HCT116 (cell line): ENCODE results near the gene WNT5B. TPM values are rescaled to one million over a fixed set of nuclear protein-coding genes. Genes with fewer than 3 reads are reported as not detected.

Source experiments
- ATAC-seq: fragments of 200-7000 bp; cut with Tn5 transposase; 2 replicates; pipeline ENCODE4 v1.9.1; 2020; ENCODE audit warnings: mild to moderate bottlenecking, moderate library complexity
- BruUV-seq: library from RNA; stranded (reverse); fragments of 400-500 nt; replicated peaks from 2 replicates; lab custom pipeline; 2021; lab: Mats Ljungman, UMichigan
- CTCF ChIA-PET: fragments of 300-600 bp; sonication (Branson Sonifier 250); formaldehyde crosslinking; loops from one replicate; lab custom pipeline; 2021; ENCODE audit warnings: antibody characterized with exemption; lab: Charles Lee
- POLR2A ChIA-PET: fragments of 300-600, 350-600 bp; sonication (Branson Sonifier 250); formaldehyde crosslinking; loops from one replicate; lab custom pipeline; 2021; ENCODE audit warnings: antibody characterized with exemption; lab: Charles Lee
- RAD21 ChIA-PET, 2 experiments: fragments of 300-600 bp; sonication (Branson Sonifier 250); formaldehyde crosslinking; loops; one replicate each; lab custom pipeline; 2023; ENCODE audit warnings: low total read pairs in 2 of 2; ENCODE audit not compliant: uncharacterized antibody in 2 of 2, unreplicated experiment in 2 of 2, low non-redundant PET in 1 of 2; lab: Charles Lee
- DNase-seq: peaks from one replicate; pipeline ENCODE4 v3.0.0-alpha.2; 2010; ENCODE audit warnings: low read depth, low spot score
- H2AFZ ChIP-seq: fragments of 200-600 bp; shearing (Covaris generic), sonication (generic); 2 replicates; pipeline ENCODE4 v1.6.1; 2017; ENCODE audit warnings: low read depth, mixed run types, mixed read lengths, antibody characterized with exemption, low read length; ENCODE audit not compliant: poor library complexity, severe bottlenecking
- H3K27ac ChIP-seq: 2 replicates; pipeline ENCODE4 v1.5.1; 2012; ENCODE audit warnings: low read depth, low read length
- H3K27me3 ChIP-seq: fragments of 200-600 bp; sonication (generic); 2 replicates; pipeline ENCODE4 v1.6.1; 2016; ENCODE audit warnings: mixed run types, low read length, mixed read lengths; ENCODE audit not compliant: insufficient read depth
- H3K36me3 ChIP-seq, 2 experiments: fragments of 200-500 bp in 1 of 2; fragments of 200-600 bp in 1 of 2; sonication (Bioruptor generic) in 1 of 2; sonication (generic) in 1 of 2; 2 replicates each; pipeline versions ENCODE4 v1.5.1 to v1.6.1; 2014 to 2016; ENCODE audit warnings: low read length in 2 of 2, inconsistent platforms in 1 of 2, mixed read lengths in 1 of 2, mixed run types in 1 of 2; ENCODE audit not compliant: insufficient read depth in 2 of 2, control insufficient read depth in 1 of 2
- H3K4me1 ChIP-seq, 2 experiments: fragments of 200-600 bp in 1 of 2; sonication (generic) in 1 of 2; 2 replicates each; pipeline versions ENCODE4 v1.5.1 to v1.6.1; 2012 to 2017; ENCODE audit warnings: low read length in 2 of 2, inconsistent platforms in 1 of 2, mild to moderate bottlenecking in 1 of 2, mixed read lengths in 1 of 2, mixed run types in 1 of 2, moderate library complexity in 1 of 2; ENCODE audit not compliant: insufficient read depth in 2 of 2, control insufficient read depth in 1 of 2
- H3K4me2 ChIP-seq: fragments of 200-600 bp; sonication (generic); 2 replicates; pipeline ENCODE4 v1.6.1; 2017; ENCODE audit warnings: mixed run types, low read length, mixed read lengths
- H3K4me3 ChIP-seq, 2 experiments: fragments of 200-600 bp in 1 of 2; sonication (generic) in 1 of 2; replicated peaks in 1 of 2; 2 replicates each; pipeline ENCODE4 v1.5.1; 2011 to 2016; ENCODE audit warnings: low read length in 2 of 2, control low read depth in 1 of 2, low read depth in 1 of 2, mild to moderate bottlenecking in 1 of 2, mixed read lengths in 1 of 2, mixed run types in 1 of 2
- H3K79me2 ChIP-seq: fragments of 200-600 bp; sonication (generic); 2 replicates; pipeline ENCODE4 v1.6.1; 2017; ENCODE audit warnings: mild to moderate bottlenecking, mixed run types, low read length, moderate library complexity, mixed read lengths; ENCODE audit not compliant: insufficient read depth
- H3K9ac ChIP-seq: fragments of 200-600 bp; sonication (generic); 2 replicates; pipeline ENCODE4 v1.6.1; 2016; ENCODE audit warnings: low read length, mixed read lengths
- H3K9me2 ChIP-seq: fragments of 200-600 bp; sonication (generic), shearing (Covaris generic); 2 replicates; pipeline ENCODE4 v1.6.1; 2017; ENCODE audit warnings: mixed run types, mild to moderate bottlenecking, moderate library complexity; ENCODE audit not compliant: insufficient read depth
- H3K9me3 ChIP-seq, 2 experiments: fragments of 200-500 bp in 1 of 2; fragments of 200-600 bp in 1 of 2; sonication (Bioruptor generic) in 1 of 2; sonication (generic) in 1 of 2; 2 replicates each; pipeline ENCODE4 v1.6.1; 2014 to 2017; ENCODE audit warnings: low read length in 2 of 2, mixed read lengths in 2 of 2, inconsistent platforms in 1 of 2, low read depth in 1 of 2, mild to moderate bottlenecking in 1 of 2, mixed run types in 1 of 2, moderate library complexity in 1 of 2; ENCODE audit not compliant: control insufficient read depth in 1 of 2, insufficient read depth in 1 of 2
- H4K20me1 ChIP-seq: fragments of 200-600 bp; sonication (generic), shearing (Covaris generic); 2 replicates; pipeline ENCODE4 v1.6.1; 2017; ENCODE audit warnings: mixed run types, mild to moderate bottlenecking, moderate library complexity; ENCODE audit not compliant: insufficient read depth
- CBX3 ChIP-seq: IDR thresholded peaks from 2 replicates; pipeline ENCODE4 v1.6.1; 2012; ENCODE audit warnings: low read depth
- CTCF ChIP-seq, 3 experiments: fragments of 200-600 bp in 1 of 3; sonication (generic) in 1 of 3; IDR thresholded peaks in 2 of 3; conservative IDR thresholded peaks in 1 of 3; 2 replicates each; pipeline ENCODE4 v1.5.1; 2012 to 2017; ENCODE audit warnings: low read depth in 2 of 3, low read length in 2 of 3, antibody characterized with exemption in 1 of 3, borderline replicate concordance in 1 of 3, control low read depth in 1 of 3, mild to moderate bottlenecking in 1 of 3, mixed read lengths in 1 of 3, mixed run types in 1 of 3, moderate library complexity in 1 of 3; ENCODE audit not compliant: insufficient read depth in 1 of 3
- ELF1 ChIP-seq: IDR thresholded peaks from 2 replicates; pipeline ENCODE4 v1.6.1; 2012; ENCODE audit warnings: low read depth, borderline replicate concordance
- EZH2 ChIP-seq: fragments of 200-600 bp; sonication (generic); IDR thresholded peaks from 2 replicates; pipeline ENCODE4 v1.6.1; 2017; ENCODE audit warnings: antibody characterized with exemption, mixed run types
- FOSL1 ChIP-seq: IDR thresholded peaks from 2 replicates; pipeline ENCODE4 v1.6.1; 2012; ENCODE audit warnings: low read depth
- JUND ChIP-seq: IDR thresholded peaks from 2 replicates; pipeline ENCODE4 v1.6.1; 2012
- POLR2AphosphoS5 ChIP-seq: IDR thresholded peaks from 2 replicates; pipeline ENCODE4 v1.6.1; 2011; ENCODE audit warnings: mild to moderate bottlenecking, low read depth, low read length, moderate library complexity
- RAD21 ChIP-seq: IDR thresholded peaks from 2 replicates; pipeline ENCODE4 v1.6.1; 2012; ENCODE audit warnings: low read depth, mild to moderate bottlenecking
- REST ChIP-seq: IDR thresholded peaks from 2 replicates; pipeline ENCODE4 v1.6.1; 2012; ENCODE audit warnings: low read depth
- SP1 ChIP-seq: IDR thresholded peaks from 2 replicates; pipeline ENCODE4 v1.6.1; 2012; ENCODE audit warnings: low read depth
- SRF ChIP-seq: IDR thresholded peaks from 2 replicates; pipeline ENCODE4 v1.6.1; 2012; ENCODE audit warnings: low read depth
- TCF7L2 ChIP-seq: IDR thresholded peaks from 2 replicates; pipeline ENCODE4 v1.7.0; 2011; ENCODE audit warnings: borderline replicate concordance, inconsistent platforms; ENCODE audit not compliant: insufficient read depth, insufficient read length; ENCODE audit errors: extremely low read depth
- ZBTB33 ChIP-seq: IDR thresholded peaks from 2 replicates; pipeline ENCODE4 v1.6.1; 2011; ENCODE audit warnings: mild to moderate bottlenecking, low read length, moderate library complexity; ENCODE audit not compliant: insufficient replicate concordance; ENCODE audit errors: extremely low read depth
- ZNF274 ChIP-seq: fragments of 200-500 bp; sonication (Bioruptor generic); IDR thresholded peaks from 2 replicates; pipeline ENCODE4 v1.6.1; 2014; ENCODE audit warnings: mild to moderate bottlenecking, low read depth, low read length, inconsistent platforms
- intact Hi-C: fragments of 100-400 bp; cut with micrococcal nuclease; formaldehyde crosslinking; loops from 2 replicates; pipeline ENCODE4 v1.10.0; 2022
- total RNA-seq: library from RNA; stranded (reverse); gene quantifications from one replicate; pipeline ENCODE4 v1.2.1, GENCODE V29; 2021; ENCODE audit not compliant: unreplicated experiment

Gene WNT5B
- total RNA-seq, 1 experiment from 2014 or later: 0.52 TPM

GRCh38 chr12:1650978-1651361 lies 21.9 kb downstream of the WNT5B start (continued):
- TF ChIP-seq TCF7L2 (no peak), SP1 (no peak), REST (no peak), RAD21 (no peak), CBX3 (no peak), ELF1 (no peak), FOSL1 (no peak), JUND (no peak), POLR2AphosphoS5 (no peak), SRF (no peak)

- ATAC-seq (no peak), DNase-seq (no peak)
- Histone ChIP-seq H2AFZ (no peak overlapping the region), H3K4me1 (peaks cover 0 to 4% of the 10 kb centered on the region in 2 experiments; a peak in 1 of 4 replicates), H3K27ac (no peak overlapping the region), H3K9ac (no peak overlapping the region), H3K9me3 (no peaks in the 10 kb centered on the region), H3K79me2 (no peaks in the 10 kb centered on the region), H3K9me2 (no peaks in the 10 kb centered on the region), H4K20me1 (no peaks in the 10 kb centered on the region), H3K4me3 (no peak overlapping the region), H3K36me3 (no peaks in the 10 kb centered on the region), H3K27me3 (peaks cover 25% of the 10 kb centered on the region; the same call in 1 of the 2 replicates), H3K4me2 (no peak overlapping the region)
- BruUV-seq: no TSS peak
- ChIA-PET POLR2A (no interaction called here), CTCF (interaction anchor here (1.4 to 10.7 kb wide), 5 partner anchors 8 to 288 kb away, joined by 7 to 242 read pairs (median 10); no protein-coding TSS in a partner anchor), RAD21 (interaction anchor here (2.1 to 3.2 kb wide), 2 partner anchors 139 kb away, joined by 15 to 30 read pairs; no protein-coding TSS in a partner anchor)
- intact Hi-C loops: loop anchor here (5.0 kb wide), 1 partner anchor 385 kb away; no protein-coding TSS in a partner anchor
- TF ChIP-seq FOSL1: no peak
- no peak for TF ChIP-seq CTCF (IDR thresholded peaks at IDR 0.05 in 2 of 3, conservative IDR thresholded peaks at IDR 0.05 in 1 of 3; ENCODE audit: borderline replicate concordance in 1 of 3, insufficient read depth in 1 of 3, low read depth in 2 of 3, low read length in 2 of 3)
- TF ChIP-seq RAD21: no peak
- TF ChIP-seq ZNF274: no peak
- no peak for TF ChIP-seq ELF1
- TF ChIP-seq CBX3: no peak
- TF ChIP-seq TCF7L2: no peak
- TF ChIP-seq ZBTB33: no peak
- no peak for TF ChIP-seq EZH2
- TF ChIP-seq POLR2AphosphoS5: no peak
Observed at GRCh38 chr12:1651946-1652345, 22.9 kb downstream of the WNT5B start.
